Uterus (tissue), 2 donors: ENCODE results near the gene ATP8B1.

Experiments
- POLR2A ChIP-seq, 2 donors: fragments of 450-650 bp; IDR thresholded peaks; one replicate each; pipeline ENCODE4 v1.6.1; 2016; ENCODE audit warnings: antibody characterized with exemption in 2 of 2, mild to moderate bottlenecking in 1 of 2, moderate library complexity in 1 of 2
- TF ChIP-seq, protein P1 (sequence below), 4 experiments: fragments of 200-600 bp in 2 of 4; fragments of 450-650 bp in 2 of 4; sonication (generic) in 2 of 4; IDR thresholded peaks; one replicate each; pipeline ENCODE4 v1.5.1; 2016 to 2019; ENCODE audit warnings: antibody characterized with exemption in 4 of 4, mild to moderate bottlenecking in 2 of 4, moderate library complexity in 1 of 4

DNA sequence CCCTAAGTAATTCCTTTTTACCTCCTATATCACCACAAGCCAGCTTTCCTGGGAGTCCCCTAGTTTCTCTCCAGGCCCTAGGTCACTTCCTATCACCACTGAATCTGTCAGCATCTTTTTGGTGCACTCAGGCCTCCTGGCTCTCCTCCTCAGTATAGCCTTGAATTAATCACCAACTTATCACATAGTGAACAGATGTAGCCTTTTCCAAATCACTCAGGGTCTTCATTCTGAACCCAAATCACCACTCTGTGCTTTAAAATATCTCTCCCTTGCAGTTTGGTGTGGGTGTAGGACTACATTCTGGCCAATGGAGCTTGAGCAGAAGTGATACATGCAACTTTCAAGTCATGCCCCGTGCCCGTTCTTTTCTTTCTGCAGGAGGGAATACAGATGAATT, 29.6 kb upstream of the ATP8B1 start:
- TF ChIP-seq, protein P1, sequence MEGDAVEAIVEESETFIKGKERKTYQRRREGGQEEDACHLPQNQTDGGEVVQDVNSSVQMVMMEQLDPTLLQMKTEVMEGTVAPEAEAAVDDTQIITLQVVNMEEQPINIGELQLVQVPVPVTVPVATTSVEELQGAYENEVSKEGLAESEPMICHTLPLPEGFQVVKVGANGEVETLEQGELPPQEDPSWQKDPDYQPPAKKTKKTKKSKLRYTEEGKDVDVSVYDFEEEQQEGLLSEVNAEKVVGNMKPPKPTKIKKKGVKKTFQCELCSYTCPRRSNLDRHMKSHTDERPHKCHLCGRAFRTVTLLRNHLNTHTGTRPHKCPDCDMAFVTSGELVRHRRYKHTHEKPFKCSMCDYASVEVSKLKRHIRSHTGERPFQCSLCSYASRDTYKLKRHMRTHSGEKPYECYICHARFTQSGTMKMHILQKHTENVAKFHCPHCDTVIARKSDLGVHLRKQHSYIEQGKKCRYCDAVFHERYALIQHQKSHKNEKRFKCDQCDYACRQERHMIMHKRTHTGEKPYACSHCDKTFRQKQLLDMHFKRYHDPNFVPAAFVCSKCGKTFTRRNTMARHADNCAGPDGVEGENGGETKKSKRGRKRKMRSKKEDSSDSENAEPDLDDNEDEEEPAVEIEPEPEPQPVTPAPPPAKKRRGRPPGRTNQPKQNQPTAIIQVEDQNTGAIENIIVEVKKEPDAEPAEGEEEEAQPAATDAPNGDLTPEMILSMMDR (IDR thresholded peaks at IDR 0.05): no peak
- no peak for TF ChIP-seq POLR2A (IDR thresholded peaks at IDR 0.05)
